Measurements from ENCODE around the gene YAP1. TPM values are rescaled to one million over a fixed set of nuclear protein-coding genes. Genes with fewer than 3 reads are reported as not detected.

YAP1 gene
- polyA plus RNA-seq, 1 donor from 2014 or later, result 0.46 TPM

DNA sequence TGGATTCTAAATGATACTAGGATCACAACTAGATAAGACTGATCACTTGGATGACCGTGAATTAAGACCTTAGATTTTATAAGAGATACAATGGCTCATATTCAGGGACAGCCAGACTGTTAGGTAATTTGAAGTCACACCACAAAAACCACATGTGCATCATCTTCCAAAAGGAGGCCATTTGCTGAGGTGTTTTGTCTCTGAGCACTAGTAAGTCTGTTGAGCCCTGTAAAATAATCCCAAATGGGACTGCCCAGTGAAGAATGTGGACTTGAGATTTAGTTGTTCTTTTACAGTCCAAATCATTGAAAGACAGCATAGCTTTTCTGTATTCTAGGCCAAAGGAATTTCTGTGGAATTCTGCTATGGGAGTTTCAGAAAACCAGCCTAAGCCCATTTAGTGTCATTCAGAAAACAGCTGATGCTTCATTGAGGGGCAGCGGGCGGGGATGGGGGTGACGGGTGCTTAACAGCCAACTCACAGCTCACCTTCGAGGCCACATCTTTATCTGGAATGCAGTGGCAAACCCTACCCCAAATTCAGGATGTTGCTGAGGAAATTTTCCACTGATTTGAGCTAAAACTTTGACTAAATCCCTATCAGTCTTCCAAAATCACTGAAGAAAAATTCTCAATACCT, 127.0 kb downstream of the YAP1 start:
- no peak overlapping the region for H3K4me3 ChIP-seq (ENCODE audit: low read length)
- TF ChIP-seq TAF1 (IDR thresholded peaks at IDR 0.05; ENCODE audit: low read depth) (no peak), SMC3 (conservative IDR thresholded peaks at IDR 0.05; ENCODE audit: poor library complexity) (no peak), EZH2 (IDR thresholded peaks at IDR 0.05; ENCODE audit: borderline replicate concordance, insufficient read depth, low read length, poor library complexity, severe bottlenecking) (no peak), POLR2AphosphoS5 (IDR thresholded peaks at IDR 0.05) (no peak)
- H3K79me2 ChIP-seq (replicated peaks; ENCODE audit: insufficient read depth, low read length), result no peaks in the 10 kb centered on the region
- no peaks in the 10 kb centered on the region for H4K20me1 ChIP-seq (ENCODE audit: insufficient read depth)
- H3K4me2 ChIP-seq (ENCODE audit: low read length), result no peak overlapping the region
- no peak overlapping the region for H3K27ac ChIP-seq (ENCODE audit: low read length)
- H3F3A ChIP-seq (ENCODE audit: insufficient read depth, low read length, poor library complexity, severe bottlenecking), result no peaks in the 10 kb centered on the region
- no peak overlapping the region for H3K9ac ChIP-seq (ENCODE audit: low read length)
- H2AFZ ChIP-seq (ENCODE audit: low read depth, low read length), result no peak overlapping the region
- H3K27me3 ChIP-seq (ENCODE audit: insufficient read depth, low read depth, low read length), result no peaks in the 10 kb centered on the region
- H3K9me3 ChIP-seq (ENCODE audit: low read length), result no peaks in the 10 kb centered on the region
- H3K36me3 ChIP-seq (ENCODE audit: insufficient read depth, low read length), result no peaks in the 10 kb centered on the region
- H3K9me2 ChIP-seq (ENCODE audit: insufficient read depth, low read length), result no peaks in the 10 kb centered on the region

DNA sequence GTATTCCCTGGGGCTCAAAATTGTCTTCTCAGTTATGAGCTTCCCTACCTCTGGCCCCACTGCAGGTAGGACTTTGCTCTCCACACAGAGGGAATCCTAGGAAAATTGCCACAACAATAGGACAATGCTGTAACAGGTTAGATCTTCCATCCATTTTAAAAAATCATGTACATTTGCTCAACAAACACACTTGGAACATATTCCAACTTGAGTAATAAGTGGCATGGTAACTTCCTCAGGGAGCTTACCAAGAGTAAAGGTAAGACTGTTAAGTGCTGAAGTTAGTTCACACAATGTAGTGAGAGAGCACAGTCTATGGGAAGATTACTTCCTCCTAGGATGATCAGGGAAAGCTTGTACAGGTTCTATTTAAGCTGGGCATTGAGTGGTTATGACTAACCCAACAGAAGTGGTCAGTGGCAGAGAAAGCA, 128.2 kb downstream of the YAP1 start:
- no peaks in the 10 kb centered on the region for H3K27me3 ChIP-seq (ENCODE audit: insufficient read depth, low read depth, low read length)
- no peaks in the 10 kb centered on the region for H3K9me3 ChIP-seq (ENCODE audit: low read length)
- no peaks in the 10 kb centered on the region for H3F3A ChIP-seq (ENCODE audit: insufficient read depth, low read length, poor library complexity, severe bottlenecking)
- no peaks in the 10 kb centered on the region for H3K9me2 ChIP-seq (ENCODE audit: insufficient read depth, low read length)
- H3K36me3 ChIP-seq (ENCODE audit: insufficient read depth, low read length), result no peaks in the 10 kb centered on the region
- no peak overlapping the region for H2AFZ ChIP-seq (ENCODE audit: low read depth, low read length)
- no peak overlapping the region for H3K27ac ChIP-seq (ENCODE audit: low read length)
- H4K20me1 ChIP-seq (ENCODE audit: insufficient read depth), result no peaks in the 10 kb centered on the region
- H3K9ac ChIP-seq (ENCODE audit: low read length), result no peak overlapping the region
- no peak overlapping the region for H3K4me2 ChIP-seq (ENCODE audit: low read length)
- TF ChIP-seq TAF1 (IDR thresholded peaks at IDR 0.05; ENCODE audit: low read depth) (no peak), EP300 (conservative IDR thresholded peaks at IDR 0.05; ENCODE audit: poor library complexity, severe bottlenecking) (no peak), EZH2 (IDR thresholded peaks at IDR 0.05; ENCODE audit: borderline replicate concordance, insufficient read depth, low read length, poor library complexity, severe bottlenecking) (no peak), SMC3 (conservative IDR thresholded peaks at IDR 0.05; ENCODE audit: poor library complexity) (no peak)
- no peak overlapping the region for H3K4me3 ChIP-seq (ENCODE audit: low read length)
- no peaks in the 10 kb centered on the region for H3K79me2 ChIP-seq (replicated peaks; ENCODE audit: insufficient read depth, low read length)

DNA sequence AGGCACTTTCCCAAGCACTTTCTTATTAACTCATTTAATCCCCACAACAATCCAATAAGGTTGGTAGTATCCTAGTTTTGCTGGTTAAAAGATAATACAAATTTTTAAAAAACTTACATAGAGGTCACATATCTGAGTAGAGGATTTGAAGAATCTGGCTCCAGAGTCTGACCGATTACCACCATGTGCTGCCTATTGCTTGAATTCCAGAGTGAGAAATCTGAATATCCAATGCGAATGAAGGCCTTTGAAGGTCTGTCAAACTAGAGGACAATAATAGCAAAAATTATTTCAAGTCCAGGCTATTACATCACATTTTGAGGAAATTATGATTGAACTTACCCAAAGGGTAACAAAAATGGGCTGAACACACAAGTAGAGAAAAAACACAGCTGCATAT, 129.2 kb downstream of the YAP1 start:
- Histone ChIP-seq H2AFZ (ENCODE audit: low read depth, low read length) (no peak overlapping the region), H3K27me3 (ENCODE audit: insufficient read depth, low read depth, low read length) (no peaks in the 10 kb centered on the region), H3K9ac (ENCODE audit: low read length) (no peak overlapping the region), H3K4me2 (ENCODE audit: low read length) (no peak overlapping the region), H3K36me3 (ENCODE audit: insufficient read depth, low read length) (no peaks in the 10 kb centered on the region), H3K9me3 (ENCODE audit: low read length) (no peaks in the 10 kb centered on the region), H3K27ac (ENCODE audit: low read length) (no peak overlapping the region), H3K4me3 (ENCODE audit: low read length) (no peak overlapping the region), H3K9me2 (ENCODE audit: insufficient read depth, low read length) (no peaks in the 10 kb centered on the region), H3K79me2 (replicated peaks; ENCODE audit: insufficient read depth, low read length) (no peaks in the 10 kb centered on the region), H3F3A (ENCODE audit: insufficient read depth, low read length, poor library complexity, severe bottlenecking) (no peaks in the 10 kb centered on the region), H4K20me1 (ENCODE audit: insufficient read depth) (no peaks in the 10 kb centered on the region)
- TF ChIP-seq EP300 (conservative IDR thresholded peaks at IDR 0.05; ENCODE audit: poor library complexity, severe bottlenecking) (no peak), TAF1 (IDR thresholded peaks at IDR 0.05; ENCODE audit: low read depth) (no peak), MXI1 (conservative IDR thresholded peaks at IDR 0.05; ENCODE audit: poor library complexity, severe bottlenecking) (no peak), POLR2AphosphoS5 (IDR thresholded peaks at IDR 0.05) (no peak), SMC3 (conservative IDR thresholded peaks at IDR 0.05; ENCODE audit: poor library complexity) (no peak), EZH2 (IDR thresholded peaks at IDR 0.05; ENCODE audit: borderline replicate concordance, insufficient read depth, low read length, poor library complexity, severe bottlenecking) (no peak), RAD21 (conservative IDR thresholded peaks at IDR 0.05) (no peak)
- TF ChIP-seq, protein P1, sequence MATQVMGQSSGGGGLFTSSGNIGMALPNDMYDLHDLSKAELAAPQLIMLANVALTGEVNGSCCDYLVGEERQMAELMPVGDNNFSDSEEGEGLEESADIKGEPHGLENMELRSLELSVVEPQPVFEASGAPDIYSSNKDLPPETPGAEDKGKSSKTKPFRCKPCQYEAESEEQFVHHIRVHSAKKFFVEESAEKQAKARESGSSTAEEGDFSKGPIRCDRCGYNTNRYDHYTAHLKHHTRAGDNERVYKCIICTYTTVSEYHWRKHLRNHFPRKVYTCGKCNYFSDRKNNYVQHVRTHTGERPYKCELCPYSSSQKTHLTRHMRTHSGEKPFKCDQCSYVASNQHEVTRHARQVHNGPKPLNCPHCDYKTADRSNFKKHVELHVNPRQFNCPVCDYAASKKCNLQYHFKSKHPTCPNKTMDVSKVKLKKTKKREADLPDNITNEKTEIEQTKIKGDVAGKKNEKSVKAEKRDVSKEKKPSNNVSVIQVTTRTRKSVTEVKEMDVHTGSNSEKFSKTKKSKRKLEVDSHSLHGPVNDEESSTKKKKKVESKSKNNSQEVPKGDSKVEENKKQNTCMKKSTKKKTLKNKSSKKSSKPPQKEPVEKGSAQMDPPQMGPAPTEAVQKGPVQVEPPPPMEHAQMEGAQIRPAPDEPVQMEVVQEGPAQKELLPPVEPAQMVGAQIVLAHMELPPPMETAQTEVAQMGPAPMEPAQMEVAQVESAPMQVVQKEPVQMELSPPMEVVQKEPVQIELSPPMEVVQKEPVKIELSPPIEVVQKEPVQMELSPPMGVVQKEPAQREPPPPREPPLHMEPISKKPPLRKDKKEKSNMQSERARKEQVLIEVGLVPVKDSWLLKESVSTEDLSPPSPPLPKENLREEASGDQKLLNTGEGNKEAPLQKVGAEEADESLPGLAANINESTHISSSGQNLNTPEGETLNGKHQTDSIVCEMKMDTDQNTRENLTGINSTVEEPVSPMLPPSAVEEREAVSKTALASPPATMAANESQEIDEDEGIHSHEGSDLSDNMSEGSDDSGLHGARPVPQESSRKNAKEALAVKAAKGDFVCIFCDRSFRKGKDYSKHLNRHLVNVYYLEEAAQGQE (IDR thresholded peaks at IDR 0.05; ENCODE audit: borderline replicate concordance), result no peak
- TF ChIP-seq, protein P2, sequence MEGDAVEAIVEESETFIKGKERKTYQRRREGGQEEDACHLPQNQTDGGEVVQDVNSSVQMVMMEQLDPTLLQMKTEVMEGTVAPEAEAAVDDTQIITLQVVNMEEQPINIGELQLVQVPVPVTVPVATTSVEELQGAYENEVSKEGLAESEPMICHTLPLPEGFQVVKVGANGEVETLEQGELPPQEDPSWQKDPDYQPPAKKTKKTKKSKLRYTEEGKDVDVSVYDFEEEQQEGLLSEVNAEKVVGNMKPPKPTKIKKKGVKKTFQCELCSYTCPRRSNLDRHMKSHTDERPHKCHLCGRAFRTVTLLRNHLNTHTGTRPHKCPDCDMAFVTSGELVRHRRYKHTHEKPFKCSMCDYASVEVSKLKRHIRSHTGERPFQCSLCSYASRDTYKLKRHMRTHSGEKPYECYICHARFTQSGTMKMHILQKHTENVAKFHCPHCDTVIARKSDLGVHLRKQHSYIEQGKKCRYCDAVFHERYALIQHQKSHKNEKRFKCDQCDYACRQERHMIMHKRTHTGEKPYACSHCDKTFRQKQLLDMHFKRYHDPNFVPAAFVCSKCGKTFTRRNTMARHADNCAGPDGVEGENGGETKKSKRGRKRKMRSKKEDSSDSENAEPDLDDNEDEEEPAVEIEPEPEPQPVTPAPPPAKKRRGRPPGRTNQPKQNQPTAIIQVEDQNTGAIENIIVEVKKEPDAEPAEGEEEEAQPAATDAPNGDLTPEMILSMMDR (IDR thresholded peaks at IDR 0.05; ENCODE audit: poor library complexity, severe bottlenecking), result no peak
